ENCODE results near the gene AWAT2. TPM values are rescaled to one million over a fixed set of nuclear protein-coding genes. Genes with fewer than 3 reads are reported as not detected.

The AWAT2 gene
- total and polyA plus RNA-seq, 2 donors (not counting 1 experiment from before 2014, with no cell fraction given): not detected

- no peak overlapping the region for H3K9ac ChIP-seq (ENCODE audit: low read length)
- H3K27ac Mint-ChIP-seq: no peak overlapping the region
- H3K79me2 ChIP-seq (ENCODE audit: control insufficient read depth, insufficient read depth, low read length): no peaks in the 10 kb centered on the region
- no peaks in the 10 kb centered on the region for H3K4me1 Mint-ChIP-seq
- CTCF ChIA-PET: no interaction called here
- WGBS (ENCODE audit: insufficient coverage): 83% methylated on average over 4 of the region's 7 CpGs
- H3K4me3 Mint-ChIP-seq: no peak overlapping the region
- intact Hi-C loops (cut with micrococcal nuclease): no loop called here
- DNase-seq (no peak), ATAC-seq (ENCODE audit: low read depth) (no peak)
- no peaks in the 10 kb centered on the region for H3K4me1 ChIP-seq (ENCODE audit: control insufficient read depth in 2 of 2, insufficient read depth in 2 of 2, low read length in 2 of 2)
- no peak overlapping the region for H2AFZ ChIP-seq (ENCODE audit: insufficient read depth, low read depth, low read length, poor library complexity, severe bottlenecking)
- peaks cover 5% of the 10 kb centered on the region for H3K27me3 Mint-ChIP-seq
- no peaks in the 10 kb centered on the region for H4K20me1 ChIP-seq (ENCODE audit: control insufficient read depth, insufficient read depth, low read length, poor library complexity, severe bottlenecking)
- POLR2A ChIA-PET: no interaction called here
- TF ChIP-seq EZH2 (IDR thresholded peaks at IDR 0.05; ENCODE audit: borderline replicate concordance, insufficient read depth, low read depth, low read length, poor library complexity, severe bottlenecking) (no peak), CTCF (IDR thresholded peaks at IDR 0.05) (no peak)
- H3K36me3 ChIP-seq (replicated peaks in 1 of 2; ENCODE audit: control extremely low read depth in 1 of 2, control insufficient read depth in 1 of 2, extremely low read depth in 1 of 2, insufficient read depth in 2 of 2, low read length in 1 of 2): no peaks in the 10 kb centered on the region
- H3K9me3 Mint-ChIP-seq (ENCODE audit: insufficient read depth): no peaks in the 10 kb centered on the region
- H3K27me3 ChIP-seq (replicated peaks in 1 of 4; ENCODE audit: control extremely low read depth in 1 of 4, control insufficient read depth in 3 of 4, insufficient read depth in 4 of 4, low read length in 3 of 4): no peaks in the 10 kb centered on the region
- no peaks in the 10 kb centered on the region for H3K9me3 ChIP-seq (ENCODE audit: control extremely low read depth in 1 of 3, control insufficient read depth in 2 of 3, insufficient read depth in 1 of 3, low read length in 2 of 3)
- H3K4me2 ChIP-seq (replicated peaks; ENCODE audit: low read depth, low read length, poor library complexity, severe bottlenecking): no peak overlapping the region
- no peak overlapping the region for H3K27ac ChIP-seq (ENCODE audit: low read length in 2 of 2)
- H3K4me3 ChIP-seq (ENCODE audit: control extremely low read depth in 1 of 5, extremely low read depth in 1 of 5, insufficient read depth in 1 of 5, low read depth in 2 of 5, low read length in 4 of 5): no peak overlapping the region
These were observed 16.9 kb upstream of the AWAT2 start for GRCh38 chrX:70066646-70067045.

- H3K9ac ChIP-seq (ENCODE audit: low read length): no peak overlapping the region
- no peaks in the 10 kb centered on the region for H3K27me3 ChIP-seq (replicated peaks in 1 of 4; ENCODE audit: control extremely low read depth in 1 of 4, control insufficient read depth in 3 of 4, insufficient read depth in 4 of 4, low read length in 3 of 4)
- no peaks in the 10 kb centered on the region for H3K9me3 ChIP-seq (ENCODE audit: control extremely low read depth in 1 of 3, control insufficient read depth in 2 of 3, insufficient read depth in 1 of 3, low read length in 2 of 3)
- no peak for TF ChIP-seq EZH2 (IDR thresholded peaks at IDR 0.05; ENCODE audit: borderline replicate concordance, insufficient read depth, low read depth, low read length, poor library complexity, severe bottlenecking)
- TF ChIP-seq CTCF (IDR thresholded peaks at IDR 0.05): no peak
- Mint-ChIP-seq H3K27ac (no peak overlapping the region), H3K27me3 (peaks cover 5% of the 10 kb centered on the region), H3K4me1 (no peaks in the 10 kb centered on the region), H3K4me3 (no peak overlapping the region), H3K9me3 (ENCODE audit: insufficient read depth) (no peaks in the 10 kb centered on the region)
- no peak overlapping the region for H3K27ac ChIP-seq (ENCODE audit: low read length in 2 of 2)
- intact Hi-C loops (cut with micrococcal nuclease): no loop called here
- H3K4me3 ChIP-seq (ENCODE audit: control extremely low read depth in 1 of 5, extremely low read depth in 1 of 5, insufficient read depth in 1 of 5, low read depth in 2 of 5, low read length in 4 of 5): no peak overlapping the region
- POLR2A ChIA-PET: no interaction called here
- H3K4me1 ChIP-seq (ENCODE audit: control insufficient read depth in 2 of 2, insufficient read depth in 2 of 2, low read length in 2 of 2): no peaks in the 10 kb centered on the region
- H4K20me1 ChIP-seq (ENCODE audit: control insufficient read depth, insufficient read depth, low read length, poor library complexity, severe bottlenecking): no peaks in the 10 kb centered on the region
- H2AFZ ChIP-seq (ENCODE audit: insufficient read depth, low read depth, low read length, poor library complexity, severe bottlenecking): no peak overlapping the region
- DNase-seq (no peak), ATAC-seq (ENCODE audit: low read depth) (no peak)
- CTCF ChIA-PET: no interaction called here
- H3K36me3 ChIP-seq (replicated peaks in 1 of 2; ENCODE audit: control extremely low read depth in 1 of 2, control insufficient read depth in 1 of 2, extremely low read depth in 1 of 2, insufficient read depth in 2 of 2, low read length in 1 of 2): no peaks in the 10 kb centered on the region
- H3K4me2 ChIP-seq (replicated peaks; ENCODE audit: low read depth, low read length, poor library complexity, severe bottlenecking): no peak overlapping the region
- WGBS (ENCODE audit: insufficient coverage): 95% methylated on average over 43 of the region's 52 CpGs
- H3K79me2 ChIP-seq (ENCODE audit: control insufficient read depth, insufficient read depth, low read length): no peaks in the 10 kb centered on the region
These were observed 13.3 kb upstream of the AWAT2 start for GRCh38 chrX:70062961-70063550.
